Mammary epithelial cell (primary cell): Measurements from ENCODE around the gene TBC1D22A.

Experiments used
- CTCF ChIP-seq, 2 donors: IDR thresholded peaks in 1 of 2; conservative IDR thresholded peaks in 1 of 2; 2 replicates each; pipeline ENCODE4 v1.5.1; 2011 to 2012; ENCODE audit warnings: inconsistent platforms in 2 of 2, low read length in 2 of 2, mild to moderate bottlenecking in 2 of 2, control low read depth in 1 of 2, low read depth in 1 of 2; ENCODE audit not compliant: insufficient read depth in 1 of 2; ENCODE audit errors: extremely low read depth in 1 of 2
- EZH2 ChIP-seq: IDR thresholded peaks from 2 replicates; pipeline ENCODE4 v1.6.1; 2012; ENCODE audit warnings: low read length, inconsistent platforms, borderline replicate concordance

GRCh38 chr22:46747646-46748045 is 14.8 kb upstream of the TBC1D22A start:
- no peak for TF ChIP-seq CTCF (conservative IDR thresholded peaks at IDR 0.05 in 1 of 2, IDR thresholded peaks at IDR 0.05 in 1 of 2; ENCODE audit: extremely low read depth in 1 of 2, insufficient read depth in 1 of 2, low read depth in 1 of 2, low read length in 2 of 2)
- TF ChIP-seq EZH2: no peak
